Epithelial cell of esophagus (primary cell): Measurements from ENCODE around the gene ZDHHC1.
"Not testable (repeated sequence)": the region's sequence is repeated elsewhere in the genome, so short reads cannot be mapped to it uniquely, and the experiment has no call there.

Experiments
- DNase-seq: peaks from one replicate; pipeline ENCODE4 v3.0.0; 2010; ENCODE audit warnings: low read depth
- H3K4me3 ChIP-seq: 2 replicates; pipeline ENCODE4 v1.5.1; 2011; ENCODE audit warnings: mild to moderate bottlenecking, low read length, control low read depth
- CTCF ChIP-seq: IDR thresholded peaks from 2 replicates; pipeline ENCODE4 v1.5.1; 2011; ENCODE audit warnings: low read depth, mild to moderate bottlenecking, low read length, control low read depth, inconsistent platforms; ENCODE audit not compliant: insufficient read depth; ENCODE audit errors: missing control alignments

Gene ZDHHC1

GRCh38 chr16:67357561-67357960 lies 58.7 kb downstream of the ZDHHC1 start:
- H3K4me3 ChIP-seq, result no peak overlapping the region
- TF ChIP-seq CTCF, result no peak

DNA sequence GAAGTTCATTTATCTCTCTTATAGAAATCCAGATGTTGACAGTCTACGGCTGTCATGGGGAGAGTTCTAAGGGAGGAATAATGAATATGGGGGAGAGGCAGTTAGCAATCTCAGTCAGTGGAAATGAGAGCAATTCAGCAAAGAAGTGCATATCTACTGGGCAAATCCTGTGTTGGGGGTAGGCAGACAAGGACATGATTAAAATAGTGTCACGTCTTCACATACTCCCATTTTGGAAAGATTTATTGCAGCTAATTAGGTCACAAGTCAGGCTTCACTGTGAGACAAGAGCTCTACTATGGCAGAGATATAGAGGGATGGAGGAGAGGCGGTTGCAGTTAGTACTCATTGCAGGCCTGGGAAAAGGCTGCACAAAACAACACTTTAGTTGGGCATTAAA lies 59.9 kb downstream of the ZDHHC1 start:
- no peak overlapping the region for H3K4me3 ChIP-seq
- no peak for TF ChIP-seq CTCF
- DNase-seq, result no peak

More at GRCh38 chr16:67357561-67357960, 58.7 kb downstream of the ZDHHC1 start:
- DNase-seq, result no peak

DNA sequence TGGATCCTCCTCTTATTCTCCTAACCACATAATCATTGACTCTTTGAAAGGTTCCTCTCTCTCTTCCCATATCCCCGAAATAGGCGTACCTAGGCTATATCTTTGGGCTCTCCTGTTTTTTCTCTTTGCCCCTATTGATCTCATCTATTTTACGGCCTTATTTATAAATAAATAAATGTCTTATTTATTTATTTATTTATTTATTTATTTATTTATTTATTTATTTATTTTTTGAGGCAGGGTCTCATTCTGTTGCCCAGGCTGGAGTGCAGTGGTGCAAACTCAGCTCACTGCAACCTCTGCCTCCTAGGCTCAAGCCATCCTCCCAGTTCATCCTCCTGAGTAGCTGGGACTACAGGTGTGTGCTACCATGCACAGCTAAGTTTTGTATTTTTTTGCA lies 63.8 kb downstream of the ZDHHC1 start:
- DNase-seq, H3K4me3 ChIP-seq: not testable (repeated sequence)

GRCh38 chr16:67350324-67350723 lies 66.0 kb downstream of the ZDHHC1 start:
- no peak for DNase-seq
- no peak overlapping the region for H3K4me3 ChIP-seq
- TF ChIP-seq CTCF, result no peak

DNA sequence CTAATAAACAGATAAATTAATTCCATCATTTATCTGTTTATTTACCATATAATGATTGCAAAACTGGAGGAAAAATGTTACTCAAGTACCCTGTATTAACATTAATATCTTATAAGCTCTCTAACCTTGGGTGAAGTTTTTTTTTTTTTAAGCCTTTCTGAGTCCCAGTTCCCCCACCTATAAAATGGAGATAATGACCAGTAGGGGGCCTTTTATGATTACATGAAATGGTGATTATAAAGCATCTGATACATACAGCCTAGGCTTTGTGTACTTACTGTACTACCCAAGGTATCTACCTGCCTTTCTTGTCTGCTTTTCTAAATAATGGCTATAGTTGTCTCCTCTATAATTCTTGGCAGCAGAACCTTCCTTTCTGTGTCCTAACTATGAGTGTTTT lies 67.1 kb downstream of the ZDHHC1 start:
- peak; percentile 50 for DNase-seq
- H3K4me3 ChIP-seq, result no peak overlapping the region
- peak; percentile 43 for TF ChIP-seq CTCF

- TF ChIP-seq CTCF, result no peak
- no peak for DNase-seq
- no peak overlapping the region for H3K4me3 ChIP-seq
Observed at GRCh38 chr16:67346341-67346740, 69.9 kb downstream of the ZDHHC1 start.

DNA sequence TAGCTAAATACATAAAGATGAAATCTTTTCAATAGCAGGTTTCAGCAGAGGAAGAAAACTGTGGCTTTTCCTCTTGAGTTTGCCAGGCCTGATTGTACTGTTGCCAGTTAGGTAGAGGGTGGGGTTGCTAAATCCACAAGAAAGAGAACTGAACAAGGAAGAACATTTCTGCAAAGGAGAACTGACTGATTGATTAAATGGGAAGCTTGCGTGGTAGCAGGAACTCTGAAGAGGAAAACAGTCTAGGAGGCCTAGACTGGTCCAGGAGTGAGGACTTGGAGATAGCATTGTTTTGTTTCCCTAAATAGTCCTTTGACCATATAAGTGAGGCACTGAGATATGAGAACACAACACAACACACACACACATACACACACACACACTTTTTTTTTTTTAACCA lies 70.9 kb downstream of the ZDHHC1 start:
- DNase-seq, result no peak
- no peak overlapping the region for H3K4me3 ChIP-seq
- TF ChIP-seq CTCF, result no peak
